Measurements from ENCODE around the gene PAM. TPM values are rescaled to one million over a fixed set of nuclear protein-coding genes. Genes with fewer than 3 reads are reported as not detected.
"Not testable (repeated sequence)": the region's sequence is repeated elsewhere in the genome, so short reads cannot be mapped to it uniquely, and the experiment has no call there.

PAM gene
- total and polyA plus RNA-seq, 2 of the 8 experiments (the other 6 are each of a cell fraction or from before 2014, with no cell fraction given): 30.4 to 67.8 TPM

- FAIRE-seq; H2BK12ac ChIP-seq (ENCODE audit: low read depth, low read length); CTCF ChIA-PET (ENCODE audit: partially characterized antibody); H3K4me2 ChIP-seq (ENCODE audit: insufficient read depth in 1 of 2, low read depth in 2 of 2, low read length in 2 of 2); H3K23me2 ChIP-seq (ENCODE audit: low read depth, low read length); H3K36me3 ChIP-seq (ENCODE audit: control insufficient read depth in 2 of 4, insufficient read depth in 4 of 4, low read length in 3 of 4); H3K23ac ChIP-seq (ENCODE audit: insufficient read length); H2BK20ac ChIP-seq (ENCODE audit: low read length); H2BK15ac ChIP-seq (ENCODE audit: low read length); H2BK5ac ChIP-seq (ENCODE audit: low read depth, low read length); H3K4me3 ChIP-seq (ENCODE audit: extremely low read depth in 1 of 4, insufficient read depth in 2 of 4, low read depth in 3 of 4, low read length in 4 of 4); H3K4ac ChIP-seq (replicated peaks; ENCODE audit: insufficient read length, low read depth, low read length); H3K9ac ChIP-seq (replicated peaks in 1 of 4; ENCODE audit: extremely low read depth in 1 of 4, low read depth in 3 of 4, low read length in 3 of 4); H2AK5ac ChIP-seq (ENCODE audit: low read depth, low read length); DNase-seq (ENCODE audit: low read depth in 1 of 2, low spot score in 2 of 2); POLR2A ChIA-PET (ENCODE audit: partially characterized antibody); H3K9me3 ChIP-seq (ENCODE audit: insufficient read depth in 2 of 2, low read depth in 1 of 2, low read length in 1 of 2); H4K5ac ChIP-seq (ENCODE audit: insufficient read length, low read depth, low read length); H2BK120ac ChIP-seq (replicated peaks; ENCODE audit: low read depth, low read length); H3K56ac ChIP-seq (replicated peaks; ENCODE audit: insufficient read length, low read depth, low read length); H3K4me1 ChIP-seq (replicated peaks in 1 of 4; ENCODE audit: control insufficient read depth in 3 of 4, insufficient read depth in 4 of 4, low read length in 3 of 4); H3K18ac ChIP-seq (ENCODE audit: extremely low read depth, low read length); H3K27me3 ChIP-seq (replicated peaks in 1 of 4; ENCODE audit: control insufficient read depth in 3 of 4, extremely low read depth in 1 of 4, insufficient read depth in 3 of 4, low read length in 3 of 4); H3K79me1 ChIP-seq (ENCODE audit: low read depth, low read length); H3K27ac ChIP-seq (ENCODE audit: low read depth, low read length); H3K14ac ChIP-seq (ENCODE audit: insufficient read length); H2AFZ ChIP-seq (ENCODE audit: low read length); H4K20me1 ChIP-seq (replicated peaks in 1 of 2; ENCODE audit: control insufficient read depth in 1 of 2, insufficient read depth in 2 of 2, low read length in 2 of 2); H4K91ac ChIP-seq (replicated peaks; ENCODE audit: insufficient read length, low read length); H4K8ac ChIP-seq (ENCODE audit: extremely low read depth, insufficient read depth, low read length): not testable (repeated sequence)
- peaks cover 0 to 38% of the 10 kb centered on the region in 2 experiments; a peak in 2 of 4 replicates for H3K79me2 ChIP-seq (ENCODE audit: control insufficient read depth in 1 of 2, insufficient read depth in 2 of 2, low read length in 2 of 2)
Observed at GRCh38 chr5:102775756-102776155, 20.7 kb downstream of the PAM start.

Data from H1 (cell line).